Naive thymus-derived CD4-positive, alpha-beta T cell (primary cell): ENCODE measurements around the gene PKP4. TPM values are rescaled to one million over a fixed set of nuclear protein-coding genes. Genes with fewer than 3 reads are reported as not detected.
A peak's percentile ranks its signal among the peaks of the same experiment; 100 is the strongest.

Experiments used
- ATAC-seq: fragments of 150-1000 bp; cut with Tn5 transposase; 2 replicates; pipeline ENCODE4 v1.10.0; 2021; ENCODE audit warnings: mild to moderate bottlenecking, moderate library complexity
- CTCF ChIA-PET: fragments of 350-600 bp; sonication (Branson Sonifier 250); formaldehyde crosslinking; loops from one replicate; lab custom pipeline; 2021; ENCODE audit warnings: antibody characterized with exemption; lab: Charles Lee
- POLR2A ChIA-PET: fragments of 350-600 bp; sonication (Branson Sonifier 250); formaldehyde crosslinking; loops from one replicate; lab custom pipeline; 2021; ENCODE audit warnings: antibody characterized with exemption, inconsistent platforms; lab: Charles Lee
- DNase-seq, 9 donors: peaks; one replicate each; pipeline versions ENCODE4 v3.0.0 to v3.0.0-alpha.2; 2020 to 2022; ENCODE audit warnings: mixed read lengths in 1 of 9
- H3K27ac ChIP-seq: one replicate; pipeline ENCODE4 v1.7.0; 2013; ENCODE audit warnings: mild to moderate bottlenecking, low read depth, low read length, moderate library complexity
- H3K27me3 ChIP-seq, 2 donors: one replicate each; pipeline ENCODE4 v1.7.0; 2013; ENCODE audit warnings: low read length in 2 of 2, mild to moderate bottlenecking in 2 of 2, moderate library complexity in 2 of 2; ENCODE audit not compliant: control insufficient read depth in 2 of 2, insufficient read depth in 2 of 2
- H3K36me3 ChIP-seq, 3 experiments: 1 replicate in 2 of 3; 2 replicates in 1 of 3; pipeline ENCODE4 v1.7.0; 2013; ENCODE audit warnings: low read length in 3 of 3, mild to moderate bottlenecking in 3 of 3, moderate library complexity in 1 of 3; ENCODE audit not compliant: insufficient read depth in 3 of 3, control insufficient read depth in 2 of 3
- H3K4me1 ChIP-seq, 2 donors: one replicate each; pipeline ENCODE4 v1.7.0; 2013; ENCODE audit warnings: low read length in 2 of 2, mild to moderate bottlenecking in 2 of 2, moderate library complexity in 1 of 2; ENCODE audit not compliant: control insufficient read depth in 2 of 2, insufficient read depth in 2 of 2
- H3K4me3 ChIP-seq: 2 replicates; pipeline ENCODE4 v1.7.0; 2013; ENCODE audit warnings: mild to moderate bottlenecking, low read length
- H3K9me3 ChIP-seq, 3 experiments: 1 replicate in 2 of 3; 2 replicates in 1 of 3; pipeline ENCODE4 v1.7.0; 2013; ENCODE audit warnings: low read length in 3 of 3; ENCODE audit not compliant: control insufficient read depth in 2 of 3
- H3K27ac Mint-ChIP-seq, 9 donors: one replicate each; pipeline ENCODE4 v1.8.0; 2020 to 2022; ENCODE audit warnings: mixed read lengths in 9 of 9, mild to moderate bottlenecking in 8 of 9, moderate library complexity in 5 of 9, inconsistent platforms in 2 of 9
- H3K27me3 Mint-ChIP-seq, 5 donors: one replicate each; pipeline ENCODE4 v1.8.0; 2021 to 2022; ENCODE audit warnings: mixed read lengths in 5 of 5, mild to moderate bottlenecking in 1 of 5
- H3K36me3 Mint-ChIP-seq, 5 donors: one replicate each; pipeline ENCODE4 v1.8.0; 2020 to 2022; ENCODE audit warnings: mixed read lengths in 5 of 5, mild to moderate bottlenecking in 3 of 5, inconsistent platforms in 1 of 5
- H3K4me1 Mint-ChIP-seq, 7 donors: one replicate each; pipeline ENCODE4 v1.8.0; 2020 to 2022; ENCODE audit warnings: mixed read lengths in 7 of 7, mild to moderate bottlenecking in 3 of 7, inconsistent platforms in 1 of 7
- H3K4me3 Mint-ChIP-seq, 10 donors: one replicate each; pipeline ENCODE4 v1.8.0; 2020 to 2022; ENCODE audit warnings: mild to moderate bottlenecking in 10 of 10, mixed read lengths in 10 of 10, moderate library complexity in 6 of 10, inconsistent platforms in 2 of 10
- H3K9me3 Mint-ChIP-seq, 11 donors: one replicate each; pipeline ENCODE4 v1.8.0; 2020 to 2022; ENCODE audit warnings: mixed read lengths in 11 of 11, mild to moderate bottlenecking in 4 of 11, inconsistent platforms in 1 of 11, moderate library complexity in 1 of 11
- intact Hi-C, 2 donors: fragments of 100-400 bp; cut with micrococcal nuclease; formaldehyde crosslinking; loops; one replicate each; pipeline ENCODE4 v1.15.1; 2023
- polyA plus RNA-seq, 2 donors: library from polyadenylated mRNA; unstranded; fragments of 300-500 nt; fragmentation: Illumina TruSeq; gene quantifications; one replicate each; pipeline ENCODE4 v1.2.3, GENCODE V29; 2021
- total RNA-seq, 6 experiments: library from RNA in 5 of 6; stranded (reverse) in 5 of 6; gene quantifications; 1 replicate in 5 of 6; 2 replicates in 1 of 6; pipeline ENCODE4 v1.2.3 and lab custom pipeline; 2021 to 2026

The PKP4 gene
- total and polyA plus RNA-seq, 7 experiments from 2014 or later, result 1.3 to 33.2 (median 16.6) TPM

DNA sequence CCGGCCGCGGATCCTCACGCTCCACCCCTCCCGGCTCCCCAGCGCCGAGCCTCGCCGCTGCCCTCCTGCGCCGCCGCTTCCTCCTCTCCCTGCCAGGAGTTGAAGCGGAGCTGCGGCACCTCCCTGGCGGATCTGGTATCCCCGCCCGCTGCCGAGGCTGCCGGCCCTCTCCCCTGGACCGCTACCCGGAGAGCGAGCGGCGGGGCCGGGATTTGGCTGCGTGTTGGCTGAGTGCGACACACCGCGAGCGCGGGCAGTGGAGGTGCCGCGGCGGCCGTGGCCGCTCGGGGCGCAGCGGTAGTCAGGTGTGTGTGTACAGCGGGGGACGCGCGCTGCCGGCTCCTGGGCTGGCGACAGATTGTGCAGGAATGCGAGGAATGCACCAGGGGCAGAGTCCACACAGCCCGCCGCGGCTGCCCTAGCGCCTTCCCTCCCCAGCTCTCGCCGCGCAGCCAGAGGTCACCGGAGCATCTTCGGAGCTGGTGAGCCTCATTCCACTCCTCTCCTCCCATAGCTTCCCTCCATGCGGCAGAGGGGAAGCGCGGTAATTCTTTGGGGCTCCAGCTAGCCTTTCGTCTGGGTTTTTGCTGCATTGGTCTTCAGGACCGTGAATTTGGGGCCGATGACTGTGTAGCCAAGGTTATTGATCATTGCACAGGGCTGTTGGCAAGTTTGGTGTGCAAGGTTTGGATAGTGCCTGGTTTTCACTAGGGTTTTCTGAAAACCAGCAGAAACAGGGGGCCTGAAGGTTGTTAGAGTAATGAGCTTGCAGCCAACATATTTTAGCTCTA is 1.3 kb downstream of the PKP4 start:
- H3K36me3 Mint-ChIP-seq, result peaks cover 0 to 4% (median 0%) of the 10 kb centered on the region in 5 donors
- H3K9me3 Mint-ChIP-seq, result peaks cover 0 to 3% (median 0%) of the 10 kb centered on the region in 11 donors
- H3K27me3 Mint-ChIP-seq, result peaks cover 0 to 37% (median 0%) of the 10 kb centered on the region in 5 donors
- Histone ChIP-seq H3K27ac (peak overlapping the region; percentile 70), H3K9me3 (no peaks in the 10 kb centered on the region), H3K4me1 (peaks cover 0 to 11% of the 10 kb centered on the region in 2 donors), H3K36me3 (peaks cover 0 to 7% (median 0%) of the 10 kb centered on the region in 3 experiments), H3K27me3 (no peaks in the 10 kb centered on the region), H3K4me3 (peak overlapping the region; percentile 71)
- H3K27ac Mint-ChIP-seq, result peak overlapping the region; percentile 70 to 94 (median 87)
- POLR2A ChIA-PET, result interaction anchor here (0.6 to 2.1 kb wide), 2 partner anchors 19 to 1254 kb away, joined by 4 to 7 read pairs; partner anchors contain the start of gene MARCHF7
- CTCF ChIA-PET, result interaction anchor here (0.7 to 1.3 kb wide), 4 partner anchors 11 to 833 kb away, joined by 3 read pairs; no protein-coding TSS in a partner anchor
- ATAC-seq (peak; percentile 58), DNase-seq (peak in 8 of 9 donors; percentile 45 to 65 (median 60))
- H3K4me1 Mint-ChIP-seq, result peaks cover 13 to 29% (median 22%) of the 10 kb centered on the region in 7 donors
- H3K4me3 Mint-ChIP-seq, result peak overlapping the region; percentile 88 to 97 (median 94)
- intact Hi-C loops, result loop anchor here (1.0 to 10.0 kb wide), 20 partner anchors 89 to 1447 kb away; partner anchors contain the start of genes WDSUB1 (in 2 of the 2), ACVR1C (in 1 of the 2), CYTIP (in 1 of the 2) and LY75 (in 1 of the 2)

DNA sequence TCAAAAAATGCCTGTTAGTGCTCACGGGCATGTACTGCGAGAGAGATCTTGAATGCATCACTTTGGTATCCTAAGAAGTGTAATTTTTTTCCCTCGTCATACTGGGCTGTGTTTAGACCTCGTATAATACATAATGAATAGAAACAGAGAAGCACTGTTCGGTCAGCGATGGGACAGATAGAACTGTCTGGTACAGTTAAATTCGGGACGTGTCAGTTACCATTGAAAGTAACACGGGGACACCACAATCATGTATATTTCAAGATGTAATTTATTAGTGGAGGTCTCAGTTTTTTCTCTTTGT is 1.8 kb downstream of the PKP4 start:
- peaks cover 0 to 11% of the 10 kb centered on the region in 2 donors for H3K4me1 ChIP-seq
- H3K4me1 Mint-ChIP-seq, result peaks cover 13 to 29% (median 22%) of the 10 kb centered on the region in 7 donors
- no peaks in the 10 kb centered on the region for H3K27me3 ChIP-seq
- intact Hi-C loops, result loop anchor here (1.0 to 10.0 kb wide), 14 partner anchors 164 to 1124 kb away; partner anchors contain the start of genes ACVR1C (in 1 of the 2), CYTIP (in 1 of the 2) and WDSUB1 (in 1 of the 2)
- H3K27ac ChIP-seq, result no peak overlapping the region
- H3K9me3 Mint-ChIP-seq, result peaks cover 0 to 3% (median 0%) of the 10 kb centered on the region in 11 donors
- H3K27me3 Mint-ChIP-seq, result peaks cover 0 to 34% (median 0%) of the 10 kb centered on the region in 5 donors
- ATAC-seq (no peak), DNase-seq (no peak)
- POLR2A ChIA-PET, result interaction anchor here (0.6 kb wide), 1 partner anchor 1253 kb away, joined by 4 read pairs; the partner anchor contains the start of gene MARCHF7
- peaks cover 0 to 4% (median 0%) of the 10 kb centered on the region in 5 donors for H3K36me3 Mint-ChIP-seq
- no peaks in the 10 kb centered on the region for H3K9me3 ChIP-seq
- CTCF ChIA-PET, result interaction anchor here (0.7 to 1.1 kb wide), 2 partner anchors 11 to 20 kb away, joined by 3 read pairs; no protein-coding TSS in a partner anchor
- peak overlapping the region; percentile 71 for H3K4me3 ChIP-seq
- H3K4me3 Mint-ChIP-seq, result peak overlapping the region; percentile 88 to 97 (median 94)
- H3K27ac Mint-ChIP-seq, result peak overlapping the region in 7 of 9 donors; percentile 50 to 89 (median 82)
- peaks cover 0 to 7% (median 0%) of the 10 kb centered on the region in 3 experiments for H3K36me3 ChIP-seq

DNA sequence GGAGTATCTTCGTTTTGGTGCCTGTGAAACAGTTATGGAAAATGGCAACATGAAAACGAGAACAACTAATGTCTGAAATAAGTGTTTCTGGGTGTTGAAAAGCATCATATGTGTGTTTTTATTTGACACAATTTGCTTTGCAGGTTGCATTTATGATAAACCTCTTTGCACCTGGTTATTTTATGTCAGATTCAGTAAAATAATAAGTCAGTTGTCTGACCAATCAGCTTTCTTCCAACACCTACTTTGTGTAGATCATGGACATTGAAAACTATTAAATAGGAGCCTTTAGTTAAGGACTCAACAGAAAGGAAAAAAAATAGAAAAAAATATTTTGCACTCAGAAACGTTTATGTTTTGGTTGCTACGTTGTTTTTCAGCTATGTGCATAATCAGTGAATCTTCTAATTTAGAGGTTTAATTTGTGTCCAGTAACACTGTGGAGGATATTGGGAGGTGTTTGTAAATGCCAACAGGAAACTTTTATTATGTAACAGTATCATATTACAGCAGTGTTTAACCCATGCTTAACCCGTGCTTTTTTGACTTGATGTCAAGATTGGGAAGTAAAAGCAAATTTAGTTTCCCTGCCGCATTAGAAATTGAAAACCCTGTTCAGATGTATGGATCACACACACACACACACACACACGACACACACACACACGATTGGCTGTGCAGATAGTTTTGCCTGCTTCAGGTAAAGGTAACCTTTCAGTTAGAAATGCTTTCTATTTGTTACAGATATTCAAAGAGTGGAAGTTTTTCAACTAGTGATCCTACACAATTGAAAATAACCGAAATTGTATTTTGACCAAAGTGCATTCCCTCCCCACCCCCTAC is 2.6 kb downstream of the PKP4 start:
- no peak overlapping the region for H3K27ac ChIP-seq
- ChIA-PET CTCF (interaction anchor here (0.6 to 0.7 kb wide), 2 partner anchors 19 to 28 kb away, joined by 3 read pairs; no protein-coding TSS in a partner anchor), POLR2A (no interaction called here)
- peaks cover 0 to 7% (median 0%) of the 10 kb centered on the region in 3 experiments for H3K36me3 ChIP-seq
- H3K4me1 Mint-ChIP-seq, result peaks cover 13 to 29% (median 22%) of the 10 kb centered on the region in 7 donors
- intact Hi-C loops, result loop anchor here (1.0 to 10.0 kb wide), 14 partner anchors 18 to 1125 kb away; partner anchors contain the start of genes ACVR1C (in 1 of the 2) and CYTIP (in 1 of the 2)
- H3K27me3 ChIP-seq, result no peaks in the 10 kb centered on the region
- peaks cover 0 to 11% of the 10 kb centered on the region in 2 donors for H3K4me1 ChIP-seq
- H3K27me3 Mint-ChIP-seq, result peaks cover 0 to 26% (median 0%) of the 10 kb centered on the region in 5 donors
- DNase-seq (no peak), ATAC-seq (no peak)
- H3K4me3 Mint-ChIP-seq, result peak overlapping the region in 4 of 10 donors; percentile 88 to 97 (median 94)
- peaks cover 0 to 4% (median 0%) of the 10 kb centered on the region in 5 donors for H3K36me3 Mint-ChIP-seq
- no peak overlapping the region for H3K27ac Mint-ChIP-seq
- peaks cover 0 to 3% (median 0%) of the 10 kb centered on the region in 11 donors for H3K9me3 Mint-ChIP-seq
- no peak overlapping the region for H3K4me3 ChIP-seq
- no peaks in the 10 kb centered on the region for H3K9me3 ChIP-seq

DNA sequence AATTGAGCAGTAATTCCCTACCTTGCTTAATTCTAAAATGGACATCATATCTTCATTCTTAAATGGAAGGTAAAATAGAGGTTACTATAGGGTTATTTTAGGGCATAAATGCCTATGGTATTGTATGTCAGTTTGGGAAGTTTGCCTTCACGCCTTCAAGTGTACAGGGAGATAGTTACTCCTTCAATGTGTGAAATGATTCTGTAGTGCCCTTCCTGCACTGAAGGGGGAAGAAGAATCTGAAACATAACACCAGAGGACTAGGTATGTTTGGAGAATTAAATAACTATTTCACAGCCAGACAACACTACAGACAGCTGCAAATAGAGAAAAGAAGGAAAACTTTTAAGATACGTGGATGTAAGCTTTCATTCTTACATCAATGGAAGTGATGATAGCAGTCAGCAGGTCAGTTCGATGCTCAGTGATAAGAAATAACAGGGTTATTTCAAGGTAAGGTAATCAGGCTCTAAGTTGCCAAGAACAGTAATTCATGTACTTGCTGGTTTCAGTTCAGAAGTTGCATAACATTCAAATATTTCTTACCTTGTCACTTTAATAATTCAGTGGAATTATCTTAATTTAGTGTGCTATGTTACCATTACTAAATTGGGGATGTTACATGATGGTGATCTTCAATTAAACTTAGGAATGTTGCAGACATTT is 4.0 kb downstream of the PKP4 start:
- no peaks in the 10 kb centered on the region for H3K9me3 ChIP-seq
- no peak overlapping the region for H3K27ac ChIP-seq
- H3K27me3 ChIP-seq, result no peaks in the 10 kb centered on the region
- intact Hi-C loops, result loop anchor here in 1 of 2 donors (1.0 kb wide), 1 partner anchor 17 kb away; no protein-coding TSS in a partner anchor
- H3K4me3 Mint-ChIP-seq, result no peak overlapping the region
- no peak for ATAC-seq
- peaks cover 13 to 31% (median 22%) of the 10 kb centered on the region in 7 donors for H3K4me1 Mint-ChIP-seq
- H3K36me3 ChIP-seq, result peaks cover 0 to 7% (median 0%) of the 10 kb centered on the region in 3 experiments
- no peak overlapping the region for H3K4me3 ChIP-seq
- peaks cover 0 to 4% (median 0%) of the 10 kb centered on the region in 5 donors for H3K36me3 Mint-ChIP-seq
- H3K4me1 ChIP-seq, result peaks cover 0 to 11% of the 10 kb centered on the region in 2 donors
- ChIA-PET CTCF (no interaction called here), POLR2A (no interaction called here)
- H3K27me3 Mint-ChIP-seq, result peaks cover 0 to 14% (median 0%) of the 10 kb centered on the region in 5 donors
- no peak overlapping the region for H3K27ac Mint-ChIP-seq
- H3K9me3 Mint-ChIP-seq, result peaks cover 0 to 3% (median 0%) of the 10 kb centered on the region in 11 donors
- no peak for DNase-seq

DNA sequence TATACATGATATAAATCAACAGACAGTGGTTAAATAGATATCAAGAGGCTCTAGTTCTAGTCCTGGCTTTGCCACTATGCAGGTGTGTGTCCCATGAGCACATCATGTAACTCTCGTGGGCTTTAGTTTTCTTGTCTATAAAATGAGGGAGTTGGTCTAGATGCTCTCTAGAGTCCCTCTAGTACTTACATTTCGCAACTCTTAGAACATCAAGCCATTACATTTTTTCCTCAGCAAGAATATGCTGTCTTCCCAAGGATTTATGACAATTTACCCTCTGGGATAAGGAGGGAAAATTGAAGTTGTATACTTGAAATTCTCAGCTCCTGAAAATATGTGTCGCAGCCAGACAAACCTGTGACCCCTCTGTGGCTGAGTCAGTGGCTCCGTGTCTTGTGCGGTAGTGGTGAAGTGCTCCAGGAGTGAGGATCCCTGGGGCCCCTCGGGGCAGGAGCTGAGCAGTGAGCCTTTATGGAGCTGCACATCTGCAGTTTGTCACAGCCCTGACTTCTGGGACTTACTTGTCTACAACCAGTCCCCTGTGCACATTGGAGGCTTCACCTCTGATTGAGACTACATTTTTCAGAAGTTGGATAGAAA is 6.8 kb downstream of the PKP4 start:
- Mint-ChIP-seq H3K9me3 (no peaks in the 10 kb centered on the region), H3K4me1 (peaks cover 2 to 20% (median 9%) of the 10 kb centered on the region in 7 donors), H3K27ac (no peak overlapping the region), H3K36me3 (peaks cover 0 to 8% (median 0%) of the 10 kb centered on the region in 5 donors), H3K4me3 (no peak overlapping the region), H3K27me3 (peaks cover 0 to 5% (median 0%) of the 10 kb centered on the region in 5 donors)
- no peak overlapping the region for H3K27ac ChIP-seq
- CTCF ChIA-PET, result interaction anchor here (0.6 kb wide), 1 partner anchor 169 kb away, joined by 3 read pairs; no protein-coding TSS in a partner anchor
- no peaks in the 10 kb centered on the region for H3K9me3 ChIP-seq
- H3K27me3 ChIP-seq, result no peaks in the 10 kb centered on the region
- ATAC-seq, result no peak
- H3K4me1 ChIP-seq, result peaks cover 0 to under 1% of the 10 kb centered on the region in 2 donors
- H3K36me3 ChIP-seq, result no peaks in the 10 kb centered on the region
- intact Hi-C loops, result loop anchor here in 1 of 2 donors (1.0 kb wide), 1 partner anchor 291 kb away; no protein-coding TSS in a partner anchor
- H3K4me3 ChIP-seq, result no peak overlapping the region
- DNase-seq, result no peak
- POLR2A ChIA-PET, result interaction anchor here (0.6 kb wide), 2 partner anchors 13 to 42 kb away, joined by 3 to 4 read pairs; no protein-coding TSS in a partner anchor
